Suprapubic skin (tissue), 4 donors: ENCODE data around the gene PDPN. TPM values are rescaled to one million over a fixed set of nuclear protein-coding genes. Genes with fewer than 3 reads are reported as not detected.
A peak's percentile ranks its signal among the peaks of the same experiment; 100 is the strongest.

Source experiments
- DNase-seq, 2 donors: peaks; one replicate each; pipeline ENCODE4 v3.0.0-alpha.2; 2019; ENCODE audit warnings: low spot score in 2 of 2
- H3K27ac ChIP-seq: fragments of 200-600 bp; sonication (generic); one replicate; pipeline ENCODE4 v1.5.1; 2019
- H3K27me3 ChIP-seq: fragments of 200-600 bp; sonication (generic); one replicate; pipeline ENCODE4 v1.5.1; 2019
- H3K36me3 ChIP-seq: fragments of 200-600 bp; sonication (generic); one replicate; pipeline ENCODE4 v1.5.1; 2019
- H3K4me1 ChIP-seq: fragments of 200-600 bp; sonication (generic); one replicate; pipeline ENCODE4 v1.5.1; 2019
- H3K4me3 ChIP-seq: fragments of 200-600 bp; sonication (generic); one replicate; pipeline ENCODE4 v1.5.1; 2019; ENCODE audit warnings: mild to moderate bottlenecking
- H3K9me3 ChIP-seq: fragments of 200-600 bp; sonication (generic); one replicate; pipeline ENCODE4 v1.5.1; 2019
- CTCF ChIP-seq, 2 donors: fragments of 200-600 bp in 1 of 2; fragments of 450-650 bp in 1 of 2; sonication (generic) in 1 of 2; IDR thresholded peaks; one replicate each; pipeline ENCODE4 v1.5.1; 2016 to 2019; ENCODE audit warnings: antibody characterized with exemption in 2 of 2, mild to moderate bottlenecking in 1 of 2, moderate library complexity in 1 of 2
- EP300 ChIP-seq: sonication (generic); formaldehyde crosslinking; IDR thresholded peaks from one replicate; pipeline ENCODE4 v1.6.1; 2017; ENCODE audit warnings: antibody characterized with exemption
- POLR2A ChIP-seq, 2 donors: fragments of 450-650 bp; IDR thresholded peaks; one replicate each; pipeline ENCODE4 v1.6.1; 2017; ENCODE audit warnings: antibody characterized with exemption in 2 of 2, mild to moderate bottlenecking in 2 of 2, moderate library complexity in 2 of 2
- POLR2AphosphoS5 ChIP-seq, 3 donors: sonication (generic); formaldehyde crosslinking; IDR thresholded peaks; one replicate each; pipeline ENCODE4 v1.6.1; 2017; ENCODE audit warnings: antibody characterized with exemption in 3 of 3
- WGBS: methylation state at CpG from one replicate; pipeline ENCODE4 v1.1.5; 2018; 5-methylcytosine and 5-hydroxymethylcytosine counted together
- total RNA-seq, 4 donors: library from RNA; depleted of rRNA; stranded (reverse); fragments of >200 nt; gene quantifications; one replicate each; pipeline ENCODE4 v1.1.0, GENCODE V29; 2016

The PDPN gene
- total RNA-seq, 4 donors from 2014 or later = 21.4 to 46.6 (median 29.1) TPM

GRCh38 chr1:13541435-13542215 is 42.0 kb upstream of the PDPN start:
- 92% methylated on average over 13 of the region's 13 CpGs for WGBS
- Histone ChIP-seq H3K27ac (no peak overlapping the region), H3K27me3 (no peaks in the 10 kb centered on the region), H3K9me3 (no peaks in the 10 kb centered on the region), H3K36me3 (no peaks in the 10 kb centered on the region), H3K4me3 (no peak overlapping the region), H3K4me1 (peaks cover 11% of the 10 kb centered on the region)
- TF ChIP-seq POLR2A (IDR thresholded peaks at IDR 0.05) (no peak), POLR2AphosphoS5 (IDR thresholded peaks at IDR 0.05) (no peak), CTCF (IDR thresholded peaks at IDR 0.05) (no peak), EP300 (no peak)
- DNase-seq = no peak

- peak; percentile 79 to 80 for DNase-seq
- Histone ChIP-seq H3K27me3 (no peaks in the 10 kb centered on the region), H3K4me1 (peaks cover 11% of the 10 kb centered on the region), H3K27ac (peak overlapping the region; percentile 37), H3K36me3 (no peaks in the 10 kb centered on the region), H3K9me3 (no peaks in the 10 kb centered on the region), H3K4me3 (no peak overlapping the region)
- peak in 2 of 3 donors; percentile 62 to 65 for TF ChIP-seq POLR2AphosphoS5 (IDR thresholded peaks at IDR 0.05)
- TF ChIP-seq POLR2A (IDR thresholded peaks at IDR 0.05) = no peak
- TF ChIP-seq EP300 = no peak
- peak; percentile 30 to 50 for TF ChIP-seq CTCF (IDR thresholded peaks at IDR 0.05)
- WGBS = 41% methylated on average over 20 of the region's 20 CpGs
Measured at GRCh38 chr1:13543451-13544220, 40.0 kb upstream of the PDPN start.

DNA sequence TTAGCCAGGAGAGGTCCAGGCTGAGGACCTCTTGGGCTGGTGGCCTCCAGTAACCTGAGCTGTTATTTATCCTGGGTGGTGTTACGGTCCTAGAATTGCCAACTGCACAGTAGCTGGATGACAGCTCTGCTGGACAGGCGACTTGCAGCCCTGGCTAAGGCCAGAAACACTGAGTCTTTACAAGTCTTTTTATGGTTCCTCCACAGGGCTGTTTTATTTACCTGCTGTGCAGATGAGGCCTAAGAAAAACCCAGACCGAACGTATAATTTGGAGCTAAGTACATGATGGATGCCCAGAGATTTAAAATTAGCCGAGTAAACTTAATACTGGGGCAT is 39.4 kb upstream of the PDPN start:
- no peak for DNase-seq
- Histone ChIP-seq H3K27me3 (no peaks in the 10 kb centered on the region), H3K9me3 (no peaks in the 10 kb centered on the region), H3K4me3 (no peak overlapping the region), H3K4me1 (peaks cover 11% of the 10 kb centered on the region), H3K27ac (no peak overlapping the region), H3K36me3 (no peaks in the 10 kb centered on the region)
- TF ChIP-seq POLR2AphosphoS5 (IDR thresholded peaks at IDR 0.05) = no peak
- no peak for TF ChIP-seq POLR2A (IDR thresholded peaks at IDR 0.05)
- TF ChIP-seq CTCF (IDR thresholded peaks at IDR 0.05) = no peak
- TF ChIP-seq EP300 = no peak
- WGBS = 70% methylated on average over 5 of the region's 5 CpGs

DNA sequence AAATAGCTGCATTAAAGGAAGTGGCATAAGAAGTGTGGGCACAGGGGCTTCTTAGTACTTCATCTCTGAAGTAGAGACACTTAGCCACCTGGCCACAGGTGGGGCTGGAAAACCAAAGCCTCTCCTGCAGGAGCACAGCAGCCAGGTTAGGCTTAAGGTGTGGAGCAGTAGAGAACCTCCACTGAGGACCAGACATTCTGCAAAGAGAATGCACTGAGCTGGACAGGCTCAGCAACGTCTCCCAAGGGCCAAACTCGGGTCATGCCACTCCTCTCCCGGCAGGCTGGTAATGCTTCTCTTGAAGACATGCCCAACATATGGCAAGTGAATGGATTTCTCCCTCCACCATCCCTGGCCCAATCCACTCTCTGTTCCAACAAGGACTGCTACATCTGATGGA is 36.8 kb upstream of the PDPN start:
- Histone ChIP-seq H3K9me3 (no peaks in the 10 kb centered on the region), H3K4me3 (no peak overlapping the region), H3K4me1 (peaks cover 2% of the 10 kb centered on the region), H3K27me3 (no peaks in the 10 kb centered on the region), H3K27ac (no peak overlapping the region), H3K36me3 (no peaks in the 10 kb centered on the region)
- 32% methylated on average over 3 of the region's 3 CpGs for WGBS
- no peak for TF ChIP-seq POLR2AphosphoS5 (IDR thresholded peaks at IDR 0.05)
- TF ChIP-seq CTCF (IDR thresholded peaks at IDR 0.05) = no peak
- no peak for TF ChIP-seq EP300
- no peak for TF ChIP-seq POLR2A (IDR thresholded peaks at IDR 0.05)
- DNase-seq = peak in 1 of 2 donors; percentile 53

GRCh38 chr1:13548281-13548680 is 35.4 kb upstream of the PDPN start:
- H3K4me3 ChIP-seq = no peak overlapping the region
- H3K27ac ChIP-seq = no peak overlapping the region
- TF ChIP-seq CTCF (IDR thresholded peaks at IDR 0.05) (no peak), POLR2A (IDR thresholded peaks at IDR 0.05) (no peak), EP300 (no peak), POLR2AphosphoS5 (IDR thresholded peaks at IDR 0.05) (no peak)
- DNase-seq = no peak
- H3K36me3 ChIP-seq = no peaks in the 10 kb centered on the region
- WGBS = 86% methylated on average over 6 of the region's 6 CpGs
- no peaks in the 10 kb centered on the region for H3K27me3 ChIP-seq
- H3K9me3 ChIP-seq = no peaks in the 10 kb centered on the region
- no peaks in the 10 kb centered on the region for H3K4me1 ChIP-seq
